ENCODE data around the gene EPS8L3. TPM values are rescaled to one million over a fixed set of nuclear protein-coding genes. Genes with fewer than 3 reads are reported as not detected.

EPS8L3 gene
- total RNA-seq, 4 donors from 2014 or later: 1.4 TPM; not detected in 3

DNA sequence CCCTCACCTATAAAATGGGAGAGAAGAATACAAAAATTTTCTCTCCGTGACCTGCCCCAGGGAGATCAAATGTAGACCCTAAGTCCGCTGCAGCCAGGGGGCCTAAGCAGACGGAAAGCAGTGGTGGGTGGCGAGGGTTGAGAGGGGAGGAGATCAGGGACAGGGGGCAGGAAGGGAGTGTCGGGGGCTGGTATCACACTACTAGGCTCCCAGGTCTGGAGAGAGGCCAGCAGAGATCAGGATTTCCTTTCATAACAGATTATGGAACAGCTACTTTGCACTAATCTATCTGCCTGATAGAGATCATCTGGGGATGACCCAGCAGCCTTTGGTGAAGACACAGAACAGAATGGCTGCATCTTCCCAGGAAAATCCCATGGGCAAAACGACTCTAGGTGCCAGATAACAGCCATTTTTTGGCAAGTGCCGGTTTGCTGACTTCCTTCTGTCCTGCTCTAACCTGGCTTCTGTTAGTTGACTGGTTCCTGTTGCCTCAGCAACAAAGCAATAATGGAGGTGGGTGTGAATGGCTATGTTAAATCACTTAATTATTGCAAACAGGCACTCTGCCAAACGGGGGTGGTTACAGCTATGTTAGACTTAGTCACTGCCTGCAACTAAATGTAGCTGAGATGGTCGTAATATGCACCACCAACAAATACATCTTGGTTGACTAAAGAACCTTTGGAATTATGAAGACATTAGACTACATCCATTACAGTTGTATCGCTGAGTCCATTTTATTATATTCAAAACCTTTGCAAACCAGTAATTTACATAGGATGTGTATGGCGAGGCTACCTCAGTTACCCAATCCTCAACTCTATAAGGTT, 30.0 kb upstream of the EPS8L3 start:
- Histone ChIP-seq H3K4me1 (peaks cover 29 to 44% of the 10 kb centered on the region in 2 donors), H3K36me3 (no peaks in the 10 kb centered on the region), H3K27me3 (no peaks in the 10 kb centered on the region), H3K4me3 (no peak overlapping the region), H3K27ac (peak overlapping the region in 3 of 4 donors; percentile 28 to 49 (median 49)), H3K9me3 (no peaks in the 10 kb centered on the region)
- intact Hi-C loops (cut with DNase I; ENCODE audit: low total_unique reads): no loop called here
- in situ Hi-C loops (cut with MboI; ENCODE audit: low sequenced_read_pairs in 4 of 4): no loop called here
- peak; percentile 55 to 61 for ATAC-seq
- peak in 1 of 2 donors; percentile 12 for DNase-seq
- no peak for TF ChIP-seq POLR2A (IDR thresholded peaks at IDR 0.05)
- TF ChIP-seq, protein P1, sequence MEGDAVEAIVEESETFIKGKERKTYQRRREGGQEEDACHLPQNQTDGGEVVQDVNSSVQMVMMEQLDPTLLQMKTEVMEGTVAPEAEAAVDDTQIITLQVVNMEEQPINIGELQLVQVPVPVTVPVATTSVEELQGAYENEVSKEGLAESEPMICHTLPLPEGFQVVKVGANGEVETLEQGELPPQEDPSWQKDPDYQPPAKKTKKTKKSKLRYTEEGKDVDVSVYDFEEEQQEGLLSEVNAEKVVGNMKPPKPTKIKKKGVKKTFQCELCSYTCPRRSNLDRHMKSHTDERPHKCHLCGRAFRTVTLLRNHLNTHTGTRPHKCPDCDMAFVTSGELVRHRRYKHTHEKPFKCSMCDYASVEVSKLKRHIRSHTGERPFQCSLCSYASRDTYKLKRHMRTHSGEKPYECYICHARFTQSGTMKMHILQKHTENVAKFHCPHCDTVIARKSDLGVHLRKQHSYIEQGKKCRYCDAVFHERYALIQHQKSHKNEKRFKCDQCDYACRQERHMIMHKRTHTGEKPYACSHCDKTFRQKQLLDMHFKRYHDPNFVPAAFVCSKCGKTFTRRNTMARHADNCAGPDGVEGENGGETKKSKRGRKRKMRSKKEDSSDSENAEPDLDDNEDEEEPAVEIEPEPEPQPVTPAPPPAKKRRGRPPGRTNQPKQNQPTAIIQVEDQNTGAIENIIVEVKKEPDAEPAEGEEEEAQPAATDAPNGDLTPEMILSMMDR (IDR thresholded peaks at IDR 0.05 in 4 of 5, conservative IDR thresholded peaks at IDR 0.05 in 1 of 5): no peak

DNA sequence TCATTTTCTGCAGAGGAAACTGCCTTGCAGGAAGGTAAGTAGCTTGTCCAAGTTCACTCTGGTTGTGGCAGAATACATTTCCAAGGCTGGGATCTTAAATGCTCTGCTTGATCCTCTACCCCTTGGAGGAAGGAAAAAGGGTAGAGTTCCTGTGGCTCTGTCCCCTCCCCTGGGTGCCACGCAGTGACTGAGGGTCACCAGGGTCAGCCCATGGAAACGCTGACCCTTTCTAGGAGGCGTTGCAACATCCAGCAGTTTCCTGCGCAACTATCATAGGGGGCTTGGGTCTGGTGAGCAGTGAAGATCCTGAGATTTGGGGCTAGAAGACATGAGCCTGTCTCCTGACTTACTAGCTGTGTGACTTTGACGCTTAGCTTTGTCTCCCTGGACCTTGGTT, 29.4 kb upstream of the EPS8L3 start:
- H3K27me3 ChIP-seq: no peaks in the 10 kb centered on the region
- in situ Hi-C loops (cut with MboI; ENCODE audit: low sequenced_read_pairs in 4 of 4) (no loop called here), intact Hi-C loops (cut with DNase I; ENCODE audit: low total_unique reads) (no loop called here)
- no peaks in the 10 kb centered on the region for H3K36me3 ChIP-seq
- TF ChIP-seq, protein P1 (IDR thresholded peaks at IDR 0.05 in 4 of 5, conservative IDR thresholded peaks at IDR 0.05 in 1 of 5): no peak
- no peak for TF ChIP-seq POLR2A (IDR thresholded peaks at IDR 0.05)
- peaks cover 29 to 44% of the 10 kb centered on the region in 2 donors for H3K4me1 ChIP-seq
- no peak for ATAC-seq
- H3K27ac ChIP-seq: peak overlapping the region in 3 of 4 donors; percentile 28 to 49 (median 49)
- no peak overlapping the region for H3K4me3 ChIP-seq
- DNase-seq: peak in 1 of 2 donors; percentile 2
- no peaks in the 10 kb centered on the region for H3K9me3 ChIP-seq

GRCh38 chr1:109792056-109792831, 28.5 kb upstream of the EPS8L3 start:
- DNase-seq (peak in 1 of 2 donors; percentile 34), ATAC-seq (peak in 1 of 2 donors; percentile 15)
- H3K27ac ChIP-seq: peak overlapping the region in 2 of 4 donors; percentile 5 to 27
- H3K9me3 ChIP-seq: no peaks in the 10 kb centered on the region
- H3K4me3 ChIP-seq: no peak overlapping the region
- peaks cover 29 to 42% of the 10 kb centered on the region in 2 donors for H3K4me1 ChIP-seq
- in situ Hi-C loops (cut with MboI; ENCODE audit: low sequenced_read_pairs in 4 of 4): no loop called here
- H3K27me3 ChIP-seq: no peaks in the 10 kb centered on the region
- H3K36me3 ChIP-seq: no peaks in the 10 kb centered on the region
- intact Hi-C loops (cut with DNase I; ENCODE audit: low total_unique reads): no loop called here
- TF ChIP-seq, protein P1 (IDR thresholded peaks at IDR 0.05 in 4 of 5, conservative IDR thresholded peaks at IDR 0.05 in 1 of 5): peak in 1 of 5 experiments; percentile 10
- no peak for TF ChIP-seq POLR2A (IDR thresholded peaks at IDR 0.05)

DNA sequence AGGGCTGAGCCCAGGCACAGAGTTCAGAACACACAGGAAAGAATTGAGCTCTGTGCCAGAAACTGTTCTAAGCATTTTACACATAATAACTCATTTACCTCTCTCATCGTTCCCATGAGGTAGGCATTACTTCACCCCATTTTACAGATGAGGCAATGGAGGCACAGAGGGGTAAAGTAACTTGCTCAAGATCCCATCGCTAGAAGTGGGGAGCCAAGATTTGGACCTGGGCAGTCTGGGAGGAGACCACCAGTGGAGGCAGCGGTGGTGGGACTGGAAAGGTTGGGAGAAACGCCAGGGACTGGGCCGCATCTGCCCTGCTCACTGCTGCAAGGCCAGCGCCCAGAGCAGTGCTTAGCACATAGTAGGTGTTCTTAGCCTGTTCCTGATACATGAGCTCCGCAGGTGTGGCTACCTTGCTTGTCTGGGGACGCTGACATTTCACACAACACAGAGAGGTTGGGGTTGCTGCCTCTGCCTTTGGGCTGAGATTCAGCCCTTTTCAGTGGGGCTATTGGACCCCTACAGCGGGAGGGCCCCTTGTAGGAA, 27.8 kb upstream of the EPS8L3 start:
- H3K27ac ChIP-seq: peak overlapping the region in 2 of 4 donors; percentile 37 to 49
- in situ Hi-C loops (cut with MboI; ENCODE audit: low sequenced_read_pairs in 4 of 4): no loop called here
- ATAC-seq: no peak

More for the DNA sequence above, 27.8 kb upstream of the EPS8L3 start:
- intact Hi-C loops (cut with DNase I; ENCODE audit: low total_unique reads): no loop called here
- Histone ChIP-seq H3K27me3 (no peaks in the 10 kb centered on the region), H3K9me3 (no peaks in the 10 kb centered on the region), H3K36me3 (no peaks in the 10 kb centered on the region), H3K4me1 (peaks cover 29 to 38% of the 10 kb centered on the region in 2 donors), H3K4me3 (no peak overlapping the region)
- DNase-seq: peak in 1 of 2 donors; percentile 7
- TF ChIP-seq POLR2A (IDR thresholded peaks at IDR 0.05): no peak
- TF ChIP-seq, protein P1 (IDR thresholded peaks at IDR 0.05 in 4 of 5, conservative IDR thresholded peaks at IDR 0.05 in 1 of 5): no peak
